GM23338 (cell line): ENCODE results near the gene NT5M.

Experiments used
- CREB1 ChIP-seq: fragments of 250-450 bp; sonication (Bioruptor Pico); IDR thresholded peaks from 2 replicates; pipeline ENCODE4 v1.5.0; 2020; ENCODE audit warnings: low read depth, mild to moderate bottlenecking, moderate library complexity
- CTCF ChIP-seq, 2 experiments: fragments of 200-600 bp in 1 of 2; sonication (generic) in 1 of 2; conservative IDR thresholded peaks; 2 replicates each; pipeline versions ENCODE4 v1.5.1 to v1.6.1; 2016 to 2017; ENCODE audit warnings: antibody characterized with exemption in 2 of 2, low read depth in 2 of 2, mild to moderate bottlenecking in 2 of 2, moderate library complexity in 1 of 2
- EZH2 ChIP-seq: fragments of 200-600 bp; sonication (generic); IDR thresholded peaks from one replicate; pipeline ENCODE4 v1.8.0; 2017; ENCODE audit warnings: antibody characterized with exemption, mild to moderate bottlenecking, low read depth; ENCODE audit not compliant: unreplicated experiment
- EZH2phosphoT487 ChIP-seq: fragments of 200-600 bp; sonication (generic); IDR thresholded peaks from one replicate; pipeline ENCODE4 v1.8.1; 2018; ENCODE audit warnings: antibody characterized with exemption; ENCODE audit not compliant: unreplicated experiment
- JUNB ChIP-seq: IDR thresholded peaks from one replicate; pipeline ENCODE4 v1.6.1; 2016; ENCODE audit warnings: antibody characterized with exemption; ENCODE audit not compliant: unreplicated experiment
- NANOG ChIP-seq: IDR thresholded peaks from 2 replicates; pipeline ENCODE4 v1.6.1; 2016; ENCODE audit warnings: antibody characterized with exemption, borderline replicate concordance
- POLR2AphosphoS5 ChIP-seq: IDR thresholded peaks from 2 replicates; pipeline ENCODE4 v1.6.1; 2016; ENCODE audit warnings: antibody characterized with exemption, low read depth
- REST ChIP-seq: IDR thresholded peaks from one replicate; pipeline ENCODE4 v1.6.1; 2018; ENCODE audit warnings: antibody characterized with exemption; ENCODE audit not compliant: unreplicated experiment
- ZNF114 ChIP-seq: fragments of 250-450 bp; sonication (Bioruptor Pico); IDR thresholded peaks from 2 replicates; pipeline ENCODE4 v1.5.0; 2020; ENCODE audit warnings: mild to moderate bottlenecking, moderate library complexity
- ZNF331 ChIP-seq: fragments of 250-450 bp; sonication (Bioruptor Pico); IDR thresholded peaks from 2 replicates; pipeline ENCODE4 v1.5.0; 2020; ENCODE audit warnings: low read depth, mild to moderate bottlenecking, moderate library complexity
- ZNF462 ChIP-seq: fragments of 250-450 bp; sonication (Bioruptor Pico); IDR thresholded peaks from 2 replicates; pipeline ENCODE4 v1.5.0; 2020; ENCODE audit warnings: mild to moderate bottlenecking, moderate library complexity
- TF ChIP-seq, protein P1 (sequence below): IDR thresholded peaks from 2 replicates; pipeline ENCODE4 v1.6.1; 2016; ENCODE audit warnings: antibody characterized with exemption

GRCh38 chr17:17289086-17289485, 14.1 kb upstream of the NT5M start:
- no peak for TF ChIP-seq CTCF (conservative IDR thresholded peaks at IDR 0.05; ENCODE audit: low read depth in 2 of 2)
- no peak for TF ChIP-seq POLR2AphosphoS5
- TF ChIP-seq EZH2phosphoT487, result no peak
- TF ChIP-seq EZH2, result no peak
- no peak for TF ChIP-seq JUNB
- no peak for TF ChIP-seq ZNF462 (CRISPR knock-in tag)
- TF ChIP-seq REST, result no peak
- TF ChIP-seq ZNF114 (CRISPR knock-in tag), result no peak
- TF ChIP-seq ZNF331 (CRISPR knock-in tag), result no peak
- no peak for TF ChIP-seq CREB1 (CRISPR knock-in tag)
- TF ChIP-seq, protein P1, sequence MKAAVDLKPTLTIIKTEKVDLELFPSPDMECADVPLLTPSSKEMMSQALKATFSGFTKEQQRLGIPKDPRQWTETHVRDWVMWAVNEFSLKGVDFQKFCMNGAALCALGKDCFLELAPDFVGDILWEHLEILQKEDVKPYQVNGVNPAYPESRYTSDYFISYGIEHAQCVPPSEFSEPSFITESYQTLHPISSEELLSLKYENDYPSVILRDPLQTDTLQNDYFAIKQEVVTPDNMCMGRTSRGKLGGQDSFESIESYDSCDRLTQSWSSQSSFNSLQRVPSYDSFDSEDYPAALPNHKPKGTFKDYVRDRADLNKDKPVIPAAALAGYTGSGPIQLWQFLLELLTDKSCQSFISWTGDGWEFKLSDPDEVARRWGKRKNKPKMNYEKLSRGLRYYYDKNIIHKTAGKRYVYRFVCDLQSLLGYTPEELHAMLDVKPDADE, result no peak
- no peak for TF ChIP-seq NANOG
